ENCODE results near the gene TRRAP.

The TRRAP gene

GRCh38 chr7:99028261-99028973 lies 150.1 kb downstream of the TRRAP start:
- no peak for DNase-seq
- no peak for TF ChIP-seq GATA1 (IDR thresholded peaks at IDR 0.05; ENCODE audit: low read depth, low read length)
- no peak for TF ChIP-seq POLR2A (IDR thresholded peaks at IDR 0.05; ENCODE audit: low read length)

- TF ChIP-seq GATA1 (IDR thresholded peaks at IDR 0.05; ENCODE audit: low read depth, low read length) (no peak), POLR2A (IDR thresholded peaks at IDR 0.05; ENCODE audit: low read length) (no peak)
- DNase-seq: peak in 1 of 2 experiments; percentile 11
These were observed 151.4 kb downstream of the TRRAP start for GRCh38 chr7:99029466-99030435.

GRCh38 chr7:99030457-99030856 lies 152.1 kb downstream of the TRRAP start:
- no peak for DNase-seq
- no peak for TF ChIP-seq POLR2A (IDR thresholded peaks at IDR 0.05; ENCODE audit: low read length)
- no peak for TF ChIP-seq GATA1 (IDR thresholded peaks at IDR 0.05; ENCODE audit: low read depth, low read length)

GRCh38 chr7:99030951-99031350 lies 152.6 kb downstream of the TRRAP start:
- TF ChIP-seq GATA1 (IDR thresholded peaks at IDR 0.05; ENCODE audit: low read depth, low read length) (no peak), POLR2A (IDR thresholded peaks at IDR 0.05; ENCODE audit: low read length) (no peak)
- DNase-seq: no peak

GRCh38 chr7:99031496-99031895 lies 153.2 kb downstream of the TRRAP start:
- DNase-seq: no peak

GRCh38 chr7:99032928-99033327 lies 154.6 kb downstream of the TRRAP start:
- TF ChIP-seq GATA1 (IDR thresholded peaks at IDR 0.05; ENCODE audit: low read depth, low read length) (no peak), POLR2A (IDR thresholded peaks at IDR 0.05; ENCODE audit: low read length) (no peak)
- DNase-seq: no peak

More at GRCh38 chr7:99031496-99031895, 153.2 kb downstream of the TRRAP start:
- no peak for TF ChIP-seq GATA1 (IDR thresholded peaks at IDR 0.05; ENCODE audit: low read depth, low read length)
- no peak for TF ChIP-seq POLR2A (IDR thresholded peaks at IDR 0.05; ENCODE audit: low read length)

GRCh38 chr7:99033765-99034164 lies 155.4 kb downstream of the TRRAP start:
- DNase-seq: no peak
- TF ChIP-seq POLR2A (IDR thresholded peaks at IDR 0.05; ENCODE audit: low read length) (no peak), GATA1 (IDR thresholded peaks at IDR 0.05; ENCODE audit: low read depth, low read length) (no peak)

- TF ChIP-seq GATA1 (IDR thresholded peaks at IDR 0.05; ENCODE audit: low read depth, low read length) (no peak), POLR2A (IDR thresholded peaks at IDR 0.05; ENCODE audit: low read length) (no peak)
- no peak for DNase-seq
These were observed 156.8 kb downstream of the TRRAP start for GRCh38 chr7:99034932-99035722.

- DNase-seq: no peak
These were observed 157.6 kb downstream of the TRRAP start for GRCh38 chr7:99035723-99036545.

GRCh38 chr7:99036546-99037111 lies 158.3 kb downstream of the TRRAP start:
- peak; percentile 3 to 28 for DNase-seq
- TF ChIP-seq GATA1 (IDR thresholded peaks at IDR 0.05; ENCODE audit: low read depth, low read length): no peak
- TF ChIP-seq POLR2A (IDR thresholded peaks at IDR 0.05; ENCODE audit: low read length): no peak

More at GRCh38 chr7:99035723-99036545, 157.6 kb downstream of the TRRAP start:
- TF ChIP-seq POLR2A (IDR thresholded peaks at IDR 0.05; ENCODE audit: low read length) (no peak), GATA1 (IDR thresholded peaks at IDR 0.05; ENCODE audit: low read depth, low read length) (no peak)

GRCh38 chr7:99037327-99037940 lies 159.1 kb downstream of the TRRAP start:
- TF ChIP-seq POLR2A (IDR thresholded peaks at IDR 0.05; ENCODE audit: low read length): no peak
- TF ChIP-seq GATA1 (IDR thresholded peaks at IDR 0.05; ENCODE audit: low read depth, low read length): no peak
- no peak for DNase-seq

All from erythroblast (primary cell).